Activated CD4-positive, CD25-positive, alpha-beta regulatory T cell treated with anti-CD3 and anti-CD28 coated beads, Interleukin-2, amount 50 U/mL, for 24 hours (primary cell): Measurements from ENCODE around the gene STXBP3.

ENCODE experiments used
- ATAC-seq, 2 donors: fragments of 150-1000 bp; cut with Tn5 transposase; one replicate each; pipeline ENCODE4 v1.10.0; 2021; ENCODE audit warnings: mild to moderate bottlenecking in 1 of 2, moderate library complexity in 1 of 2

Gene STXBP3

GRCh38 chr1:108845446-108845845 is 99.0 kb downstream of the STXBP3 start:
- no peak for ATAC-seq

GRCh38 chr1:108845991-108846390 is 99.5 kb downstream of the STXBP3 start:
- no peak for ATAC-seq

GRCh38 chr1:108847494-108847893 is 101.0 kb downstream of the STXBP3 start:
- ATAC-seq, result no peak

- no peak for ATAC-seq
These were observed 102.3 kb downstream of the STXBP3 start for GRCh38 chr1:108848806-108849205.

DNA sequence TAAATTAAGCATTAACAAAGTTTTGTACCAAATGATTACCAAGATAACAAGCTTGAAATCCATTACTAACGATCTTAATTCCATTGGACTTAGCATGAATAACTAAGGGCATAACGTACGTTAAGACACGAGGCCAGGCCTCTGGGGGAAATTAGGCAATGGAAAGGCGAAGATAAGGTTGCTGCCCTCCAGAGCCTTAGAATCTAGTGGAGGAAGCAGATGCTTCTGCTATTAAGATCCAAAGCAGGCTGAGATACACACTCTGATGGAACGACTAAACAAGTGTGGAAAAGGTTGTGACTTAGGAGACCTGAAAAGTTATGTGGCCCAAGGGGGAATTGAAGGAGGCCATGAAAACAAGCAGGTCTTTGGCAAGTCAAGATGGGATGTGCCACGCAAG is 104.5 kb downstream of the STXBP3 start:
- no peak for ATAC-seq

- no peak for ATAC-seq
These were observed 105.1 kb downstream of the STXBP3 start for GRCh38 chr1:108851567-108851966.

DNA sequence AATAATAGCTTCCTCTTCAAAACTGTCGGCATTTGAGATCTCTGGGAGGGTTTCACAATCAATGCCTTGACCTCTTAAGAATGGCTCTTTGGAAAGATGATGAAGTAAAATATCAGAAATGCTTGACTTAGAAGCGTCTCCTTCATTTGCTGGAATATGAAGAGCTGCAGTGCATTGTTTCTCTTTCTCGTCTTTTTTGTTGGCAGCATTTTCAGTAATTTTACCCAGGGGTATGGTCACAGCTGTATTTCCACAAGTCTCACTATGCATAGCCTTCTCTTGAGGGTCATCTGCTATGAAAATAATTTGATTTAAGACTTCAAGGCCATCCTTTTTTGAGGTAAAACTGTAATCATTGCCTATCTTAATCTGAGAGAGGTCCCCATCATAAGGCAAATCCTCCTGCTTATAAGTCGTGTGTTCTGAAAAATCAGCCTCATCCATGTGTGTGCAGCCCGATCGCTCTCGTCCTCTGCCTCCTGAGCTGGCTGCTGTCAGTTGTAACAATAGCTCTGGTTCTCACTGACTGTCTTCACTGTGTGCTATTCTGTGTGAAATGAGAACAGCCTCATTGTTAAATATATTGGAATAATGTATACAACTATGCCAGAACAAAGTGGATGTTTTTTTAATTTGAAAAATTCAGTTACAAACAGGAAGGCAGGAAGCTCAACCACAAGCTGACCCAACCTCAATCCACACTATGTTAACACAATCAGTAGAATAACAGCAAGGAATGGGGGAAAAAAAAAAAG is 105.9 kb downstream of the STXBP3 start:
- ATAC-seq, result no peak

DNA sequence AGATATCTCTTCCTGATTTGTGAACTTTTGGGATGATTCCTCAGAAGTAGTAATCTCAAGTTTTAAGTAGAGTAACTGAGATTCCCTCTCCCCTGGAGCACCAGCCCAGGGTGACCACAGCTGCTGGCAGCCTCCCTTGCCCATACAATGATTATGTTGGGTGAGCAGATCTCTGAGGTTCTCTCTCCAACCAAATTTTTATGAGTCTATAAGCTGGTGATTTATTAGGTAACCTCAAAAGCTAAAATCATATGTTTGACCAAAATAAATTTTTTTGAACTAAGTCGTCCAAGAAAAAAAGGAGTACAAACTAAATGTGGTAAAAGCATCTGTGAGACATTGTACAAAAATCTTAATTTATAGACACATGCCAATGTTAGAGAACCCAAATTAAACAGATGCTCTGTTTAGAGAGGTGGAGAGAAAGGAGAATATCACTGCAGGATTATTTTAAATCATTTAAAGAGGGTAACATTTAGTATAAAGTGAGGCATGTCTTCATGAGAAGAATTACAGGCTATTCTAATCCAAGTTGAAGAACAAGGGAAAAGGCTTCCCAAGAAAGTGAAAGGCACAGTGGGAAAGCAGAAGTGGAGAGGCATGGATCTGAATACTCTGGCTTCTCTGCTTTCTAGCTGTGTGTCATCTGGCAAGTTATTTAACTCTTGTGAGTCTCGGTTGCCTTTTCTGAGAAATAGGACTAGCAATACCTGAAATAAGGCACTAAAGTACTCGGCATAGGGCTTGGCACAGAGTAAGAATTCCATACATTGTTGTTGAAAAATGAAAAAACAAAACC is 107.9 kb downstream of the STXBP3 start:
- no peak for ATAC-seq

DNA sequence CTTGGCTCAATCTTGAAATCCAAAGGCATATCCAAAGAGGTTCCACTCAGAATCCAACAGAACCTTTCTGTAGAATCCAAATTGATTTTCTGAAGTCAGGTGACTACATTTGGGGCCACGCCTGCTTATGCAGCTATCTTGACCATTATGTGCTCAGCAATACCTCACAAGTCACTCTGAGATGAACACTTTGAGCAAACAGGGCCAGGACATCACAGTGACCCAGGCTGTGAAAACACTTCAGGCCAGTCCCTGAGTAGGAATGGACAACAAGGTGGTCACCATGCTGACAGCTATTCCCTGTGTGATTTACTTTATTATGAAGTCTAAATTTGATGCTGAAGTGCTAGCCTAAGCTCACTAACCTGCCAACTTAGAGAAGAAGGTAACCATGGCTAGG is 110.5 kb downstream of the STXBP3 start, which contains the start of gene AKNAD1:
Gene AKNAD1, minus strand, starts transcription at position 101 of the 400 bp plus-strand sequence. CDS start 4,430 bp downstream, outside the sequence.
- no peak for ATAC-seq

DNA sequence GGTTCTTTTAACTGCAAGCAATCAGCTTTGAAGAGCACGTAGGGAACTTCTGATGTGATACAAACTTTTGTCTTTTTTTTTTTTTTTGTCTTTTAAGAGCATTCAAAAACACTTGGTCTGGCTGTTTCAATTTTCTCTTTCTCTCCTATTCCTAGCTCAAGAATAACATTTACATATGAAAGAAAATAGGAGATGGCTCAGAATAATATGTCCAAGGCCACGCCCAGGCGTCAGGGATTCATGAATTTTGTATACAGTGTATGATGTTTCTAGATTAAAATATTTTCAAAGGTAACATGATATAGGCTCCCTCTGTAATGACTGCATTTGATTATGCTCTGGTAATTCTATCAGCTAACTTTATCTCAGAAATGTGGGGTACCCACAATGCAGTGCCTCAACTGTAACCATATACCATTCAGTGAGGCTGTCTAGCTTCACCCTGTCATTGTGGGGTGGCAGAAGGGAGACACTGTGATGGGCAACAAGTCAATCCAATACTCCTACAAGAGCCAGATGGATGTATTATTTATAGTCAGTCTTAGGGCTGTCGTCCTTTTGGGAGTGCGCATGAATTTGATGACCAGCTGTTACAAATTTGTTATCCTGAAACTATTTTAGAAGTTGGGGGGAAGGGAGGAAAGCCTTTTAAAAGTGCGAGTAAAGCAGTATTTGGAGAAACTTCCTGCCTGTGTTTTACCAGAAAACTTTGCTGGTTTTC is 111.9 kb downstream of the STXBP3 start:
- no peak for ATAC-seq
